Measurements from ENCODE around the gene NLGN1. TPM values are rescaled to one million over a fixed set of nuclear protein-coding genes. Genes with fewer than 3 reads are reported as not detected.

The NLGN1 gene
- total and polyA plus RNA-seq, 12 donors, result 0.13 to 3.7 (median 0.84) TPM

DNA sequence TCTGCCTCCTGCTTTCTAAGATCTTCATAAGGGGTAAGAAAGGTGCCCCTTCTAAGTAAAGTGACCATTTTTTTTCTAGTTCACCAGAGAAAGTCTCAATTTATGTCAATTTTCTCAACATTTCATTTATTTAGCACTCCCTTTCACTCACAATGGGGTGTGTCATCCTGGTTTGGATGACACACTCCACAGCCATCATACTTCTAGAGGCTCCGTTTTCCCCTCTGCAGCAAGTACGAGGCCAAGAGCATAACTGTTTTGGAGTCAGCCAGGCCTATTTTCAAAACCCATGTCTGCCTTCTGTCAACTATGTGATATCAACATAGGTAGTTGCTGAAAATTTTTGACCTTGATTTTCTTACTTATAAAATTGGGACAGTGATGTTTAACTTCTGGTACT lies 703.2 kb downstream of the NLGN1 start:
- no peak for TF ChIP-seq CTCF (IDR thresholded peaks at IDR 0.05)
- TF ChIP-seq POLR2A (IDR thresholded peaks at IDR 0.05), result no peak
- Histone ChIP-seq H3K4me3 (no peak overlapping the region), H3K27ac (no peak overlapping the region), H3K27me3 (no peaks in the 10 kb centered on the region), H3K9me3 (replicated peaks in 1 of 3) (no peaks in the 10 kb centered on the region), H3K4me1 (replicated peaks in 1 of 2) (no peaks in the 10 kb centered on the region), H3K36me3 (replicated peaks in 1 of 2) (no peaks in the 10 kb centered on the region)
- intact Hi-C loops (cut with DNase I), result no loop called here
- 80 to 89% (median 84%) methylated on average over 2 of the region's 2 CpGs for WGBS, 4 donors
- DNase-seq, result no peak

DNA sequence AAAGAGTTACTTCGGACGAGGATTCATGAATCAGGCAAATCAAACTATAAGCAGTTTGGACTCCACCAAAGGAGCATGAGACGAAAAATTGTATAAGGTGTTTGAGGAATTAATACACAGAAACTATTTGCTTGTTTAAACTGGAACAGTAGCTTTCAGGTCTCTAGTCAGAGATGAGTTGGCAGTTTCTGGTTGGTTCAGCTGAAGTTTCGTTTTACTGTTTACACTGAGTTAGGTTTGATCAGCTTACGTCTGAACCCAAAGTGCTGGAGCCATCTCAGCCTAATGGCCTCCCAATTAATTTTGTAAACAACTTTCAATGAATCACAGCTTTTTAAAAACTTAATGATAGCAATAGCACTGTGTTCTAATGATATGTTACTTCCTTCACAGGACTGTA lies 703.7 kb downstream of the NLGN1 start:
- WGBS, 4 donors, result 78 to 86% (median 82%) methylated on average over 5 of the region's 5 CpGs
- DNase-seq, result no peak
- intact Hi-C loops (cut with DNase I), result no loop called here
- TF ChIP-seq POLR2A (IDR thresholded peaks at IDR 0.05), result no peak
- no peak for TF ChIP-seq CTCF (IDR thresholded peaks at IDR 0.05)
- H3K27ac ChIP-seq, result no peak overlapping the region
- H3K36me3 ChIP-seq (replicated peaks in 1 of 2), result no peaks in the 10 kb centered on the region
- no peak overlapping the region for H3K4me3 ChIP-seq
- no peaks in the 10 kb centered on the region for H3K27me3 ChIP-seq
- no peaks in the 10 kb centered on the region for H3K4me1 ChIP-seq (replicated peaks in 1 of 2)
- no peaks in the 10 kb centered on the region for H3K9me3 ChIP-seq (replicated peaks in 1 of 3)

DNA sequence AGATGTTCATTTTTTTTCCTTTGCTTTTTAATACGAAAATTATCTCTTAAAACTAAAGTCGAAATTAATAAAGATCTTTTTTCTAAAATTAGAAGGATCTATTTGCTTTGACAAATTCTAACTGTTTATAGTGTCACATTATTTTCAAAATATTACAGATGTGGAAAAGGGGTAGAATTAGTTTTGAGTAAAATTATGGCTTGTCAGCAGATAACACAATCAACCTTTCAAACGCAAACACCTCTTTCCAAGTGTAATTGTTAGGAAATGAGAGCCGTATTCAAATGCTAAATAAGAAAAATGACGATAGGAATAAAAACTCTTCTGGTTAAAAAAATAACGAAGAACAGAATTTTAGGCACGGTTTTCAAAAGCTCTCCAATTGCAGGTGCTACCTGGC lies 704.7 kb downstream of the NLGN1 start:
- H3K4me1 ChIP-seq (replicated peaks in 1 of 2), result no peaks in the 10 kb centered on the region
- no peak overlapping the region for H3K27ac ChIP-seq
- intact Hi-C loops (cut with DNase I), result no loop called here
- WGBS, 4 donors, result 71 to 77% (median 75%) methylated on average over 7 of the region's 7 CpGs
- H3K4me3 ChIP-seq, result no peak overlapping the region
- H3K36me3 ChIP-seq (replicated peaks in 1 of 2), result no peaks in the 10 kb centered on the region
- TF ChIP-seq CTCF (IDR thresholded peaks at IDR 0.05) (no peak), POLR2A (IDR thresholded peaks at IDR 0.05) (no peak)
- no peaks in the 10 kb centered on the region for H3K9me3 ChIP-seq (replicated peaks in 1 of 3)
- DNase-seq, result no peak
- no peaks in the 10 kb centered on the region for H3K27me3 ChIP-seq

DNA sequence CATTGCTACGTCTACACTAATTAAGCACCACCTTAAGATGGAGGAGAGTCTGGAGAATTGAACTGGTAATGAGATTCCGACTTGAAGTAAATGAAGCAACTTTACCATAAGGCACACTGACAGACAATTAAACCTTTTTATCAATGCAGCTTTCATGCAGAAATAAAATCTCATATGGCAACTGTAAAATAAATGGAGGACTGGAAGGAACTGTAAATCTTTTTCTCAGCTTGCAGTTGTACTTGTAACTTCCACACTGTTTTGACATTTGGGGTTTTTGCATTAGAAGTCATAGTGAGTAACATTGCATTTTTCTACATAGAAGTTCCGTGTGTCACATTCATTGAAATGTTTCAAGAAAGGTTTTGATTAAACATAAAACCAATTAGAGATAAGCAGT lies 705.3 kb downstream of the NLGN1 start:
- Histone ChIP-seq H3K27me3 (no peaks in the 10 kb centered on the region), H3K4me3 (no peak overlapping the region), H3K9me3 (replicated peaks in 1 of 3) (no peaks in the 10 kb centered on the region), H3K36me3 (replicated peaks in 1 of 2) (no peaks in the 10 kb centered on the region), H3K27ac (no peak overlapping the region), H3K4me1 (replicated peaks in 1 of 2) (no peaks in the 10 kb centered on the region)
- 77 to 83% (median 78%) methylated on average over 3 of the region's 3 CpGs for WGBS, 4 donors
- intact Hi-C loops (cut with DNase I), result no loop called here
- no peak for DNase-seq
- TF ChIP-seq POLR2A (IDR thresholded peaks at IDR 0.05) (no peak), CTCF (IDR thresholded peaks at IDR 0.05) (no peak)
